Measurements from ENCODE around the gene WDR70.
"Not testable (repeated sequence)": the region's sequence is repeated elsewhere in the genome, so short reads cannot be mapped to it uniquely, and the experiment has no call there.

GRCh38 chr5:37518356-37518755, 139.2 kb downstream of the WDR70 start:
- TF ChIP-seq CTCF, POLR2A (IDR thresholded peaks at IDR 0.05): not testable (repeated sequence)

Data from ovary (tissue), 3 donors.